ENCODE results near the gene SLC12A7.

- TF ChIP-seq CTCF (conservative IDR thresholded peaks at IDR 0.05; ENCODE audit: low read depth, low read length): no peak
- TF ChIP-seq EZH2 (IDR thresholded peaks at IDR 0.05; ENCODE audit: low read length, unreplicated experiment): no peak
Measured at GRCh38 chr5:1077491-1078020, 34.3 kb downstream of the SLC12A7 start.

All from PC-3 (cell line).